ENCODE data around the gene HOXB9. TPM values are rescaled to one million over a fixed set of nuclear protein-coding genes. Genes with fewer than 3 reads are reported as not detected.

Gene HOXB9
- polyA plus RNA-seq, 3 donors, result not detected

DNA sequence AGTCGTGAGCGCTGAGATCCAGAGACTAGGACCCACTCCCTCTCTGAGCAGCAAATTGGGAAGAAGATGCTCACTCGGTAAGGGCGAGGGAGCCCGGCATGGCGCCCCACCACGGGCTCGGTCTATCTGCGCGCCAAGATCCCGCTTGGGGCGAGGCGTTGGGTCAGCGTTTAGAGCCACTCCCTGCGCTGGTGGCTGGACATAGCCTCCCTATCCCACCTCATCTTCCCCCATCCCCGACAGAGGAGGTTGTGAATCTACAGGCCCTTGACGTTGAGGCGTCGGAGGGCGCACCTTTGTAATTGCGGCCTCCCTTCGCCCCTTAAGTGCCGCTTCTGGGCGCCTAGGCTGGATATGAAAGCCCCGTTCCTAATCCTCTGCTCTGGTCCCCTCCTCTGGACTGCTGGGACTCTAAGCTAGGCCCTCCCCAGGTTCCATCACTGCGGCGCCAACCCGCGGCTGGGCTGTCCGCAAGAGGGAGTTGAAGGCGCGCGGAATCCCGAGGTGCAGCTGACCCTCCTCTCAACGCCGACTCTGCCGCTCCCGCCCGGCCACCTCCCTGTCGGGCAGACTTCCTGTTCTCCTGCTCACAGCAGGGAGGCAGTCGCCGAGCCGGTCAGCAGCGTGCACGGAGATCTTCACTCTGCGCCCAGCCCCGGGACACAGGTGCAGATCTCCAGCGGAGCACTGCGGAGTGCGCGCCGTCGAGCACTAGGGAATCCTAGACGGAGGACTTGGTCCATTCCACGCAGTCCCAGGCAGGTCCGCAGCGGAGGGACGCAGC is 16.1 kb upstream of the HOXB9 start:
- H3K36me3 Mint-ChIP-seq, result peaks cover 0 to 4% of the 10 kb centered on the region in 2 donors
- Histone ChIP-seq H3K27me3 (ENCODE audit: control insufficient read depth in 2 of 2, insufficient read depth in 2 of 2, low read length in 2 of 2) (peaks cover 90 to 100% of the 10 kb centered on the region in 2 donors), H3K79me2 (ENCODE audit: insufficient read depth, low read length) (no peaks in the 10 kb centered on the region), H3K4me3 (replicated peaks in 1 of 3; ENCODE audit: low read depth in 2 of 3, low read length in 3 of 3) (no peak overlapping the region), H3K9me3 (replicated peaks in 1 of 2; ENCODE audit: control insufficient read depth in 1 of 2, insufficient read depth in 1 of 2, low read length in 2 of 2) (peaks cover 0 to 21% of the 10 kb centered on the region in 2 donors), H2AFZ (ENCODE audit: insufficient read depth, low read depth, low read length, poor library complexity, severe bottlenecking) (no peak overlapping the region), H3K36me3 (replicated peaks in 1 of 2; ENCODE audit: control insufficient read depth in 1 of 2, insufficient read depth in 2 of 2, low read length in 2 of 2) (no peaks in the 10 kb centered on the region), H3K4me2 (replicated peaks; ENCODE audit: extremely low read depth, low read length, poor library complexity, severe bottlenecking) (no peak overlapping the region), H3K9ac (ENCODE audit: insufficient read depth, low read length, poor library complexity, severe bottlenecking) (no peak overlapping the region), H3K27ac (ENCODE audit: low read depth in 1 of 2, low read length in 2 of 2) (no peak overlapping the region), H4K20me1 (ENCODE audit: insufficient read depth, low read length) (no peaks in the 10 kb centered on the region), H3K4me1 (ENCODE audit: control insufficient read depth in 1 of 2, insufficient read depth in 2 of 2, low read length in 2 of 2) (peaks cover 2 to 12% of the 10 kb centered on the region in 2 donors)
- H3K27ac Mint-ChIP-seq, result no peak overlapping the region
- WGBS (ENCODE audit: insufficient coverage), result 12% methylated on average over 58 of the region's 58 CpGs
- H3K9me3 Mint-ChIP-seq, result peaks cover 0 to 30% (median 3%) of the 10 kb centered on the region in 7 donors
- TF ChIP-seq, protein P1, sequence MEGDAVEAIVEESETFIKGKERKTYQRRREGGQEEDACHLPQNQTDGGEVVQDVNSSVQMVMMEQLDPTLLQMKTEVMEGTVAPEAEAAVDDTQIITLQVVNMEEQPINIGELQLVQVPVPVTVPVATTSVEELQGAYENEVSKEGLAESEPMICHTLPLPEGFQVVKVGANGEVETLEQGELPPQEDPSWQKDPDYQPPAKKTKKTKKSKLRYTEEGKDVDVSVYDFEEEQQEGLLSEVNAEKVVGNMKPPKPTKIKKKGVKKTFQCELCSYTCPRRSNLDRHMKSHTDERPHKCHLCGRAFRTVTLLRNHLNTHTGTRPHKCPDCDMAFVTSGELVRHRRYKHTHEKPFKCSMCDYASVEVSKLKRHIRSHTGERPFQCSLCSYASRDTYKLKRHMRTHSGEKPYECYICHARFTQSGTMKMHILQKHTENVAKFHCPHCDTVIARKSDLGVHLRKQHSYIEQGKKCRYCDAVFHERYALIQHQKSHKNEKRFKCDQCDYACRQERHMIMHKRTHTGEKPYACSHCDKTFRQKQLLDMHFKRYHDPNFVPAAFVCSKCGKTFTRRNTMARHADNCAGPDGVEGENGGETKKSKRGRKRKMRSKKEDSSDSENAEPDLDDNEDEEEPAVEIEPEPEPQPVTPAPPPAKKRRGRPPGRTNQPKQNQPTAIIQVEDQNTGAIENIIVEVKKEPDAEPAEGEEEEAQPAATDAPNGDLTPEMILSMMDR (IDR thresholded peaks at IDR 0.05), result no peak
- H3K27me3 Mint-ChIP-seq (ENCODE audit: low read depth in 3 of 3), result peaks cover 91 to 99% (median 94%) of the 10 kb centered on the region in 3 donors
- peaks cover 10% of the 10 kb centered on the region for H3K4me1 Mint-ChIP-seq
- peak overlapping the region in 1 of 2 donors; percentile 76 for H3K4me3 Mint-ChIP-seq
- no peak for DNase-seq
- intact Hi-C loops (cut with micrococcal nuclease), result no loop called here

DNA sequence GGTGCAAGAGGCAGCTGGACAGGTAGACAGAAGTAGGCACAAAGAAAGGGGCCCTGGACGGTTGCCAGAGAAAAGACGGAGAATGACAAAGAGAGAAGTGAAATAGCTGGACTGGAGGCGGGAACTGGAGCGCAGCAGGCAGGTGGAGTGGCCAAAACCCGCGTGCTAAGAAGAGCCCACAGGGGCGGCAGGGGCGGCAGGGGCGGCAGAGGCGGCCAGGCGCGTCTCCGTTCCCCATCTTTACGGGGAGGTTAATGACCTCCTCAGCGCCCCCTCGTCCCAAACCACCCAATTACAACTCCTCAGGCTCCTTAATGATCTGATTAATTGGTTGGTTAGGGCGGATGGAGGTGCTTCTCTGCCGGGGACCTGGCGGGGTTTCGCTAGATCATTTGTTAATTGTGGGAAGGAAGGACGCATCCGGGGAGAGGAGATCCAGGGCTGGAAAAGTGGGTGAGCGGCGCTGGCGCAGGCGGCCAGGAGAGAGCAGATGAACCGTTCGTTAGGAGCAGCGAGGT is 15.4 kb upstream of the HOXB9 start:
- Histone ChIP-seq H3K79me2 (ENCODE audit: insufficient read depth, low read length) (no peaks in the 10 kb centered on the region), H3K36me3 (replicated peaks in 1 of 2; ENCODE audit: control insufficient read depth in 1 of 2, insufficient read depth in 2 of 2, low read length in 2 of 2) (no peaks in the 10 kb centered on the region), H4K20me1 (ENCODE audit: insufficient read depth, low read length) (no peaks in the 10 kb centered on the region), H3K4me1 (ENCODE audit: control insufficient read depth in 1 of 2, insufficient read depth in 2 of 2, low read length in 2 of 2) (peaks cover 0 to 6% of the 10 kb centered on the region in 2 donors), H3K27me3 (ENCODE audit: control insufficient read depth in 2 of 2, insufficient read depth in 2 of 2, low read length in 2 of 2) (peaks cover 93 to 100% of the 10 kb centered on the region in 2 donors), H3K4me2 (replicated peaks; ENCODE audit: extremely low read depth, low read length, poor library complexity, severe bottlenecking) (no peak overlapping the region), H2AFZ (ENCODE audit: insufficient read depth, low read depth, low read length, poor library complexity, severe bottlenecking) (no peak overlapping the region), H3K4me3 (replicated peaks in 1 of 3; ENCODE audit: low read depth in 2 of 3, low read length in 3 of 3) (no peak overlapping the region), H3K9me3 (replicated peaks in 1 of 2; ENCODE audit: control insufficient read depth in 1 of 2, insufficient read depth in 1 of 2, low read length in 2 of 2) (peaks cover 0 to 21% of the 10 kb centered on the region in 2 donors), H3K27ac (ENCODE audit: low read depth in 1 of 2, low read length in 2 of 2) (no peak overlapping the region), H3K9ac (ENCODE audit: insufficient read depth, low read length, poor library complexity, severe bottlenecking) (no peak overlapping the region)
- DNase-seq, result no peak
- TF ChIP-seq, protein P1 (IDR thresholded peaks at IDR 0.05), result no peak
- H3K9me3 Mint-ChIP-seq, result peaks cover 0 to 28% (median 3%) of the 10 kb centered on the region in 7 donors
- intact Hi-C loops (cut with micrococcal nuclease), result no loop called here
- 16% methylated on average over 19 of the region's 29 CpGs for WGBS (ENCODE audit: insufficient coverage)
- peaks cover 94 to 99% (median 96%) of the 10 kb centered on the region in 3 donors for H3K27me3 Mint-ChIP-seq (ENCODE audit: low read depth in 3 of 3)
- H3K4me3 Mint-ChIP-seq, result peak overlapping the region in 1 of 2 donors; percentile 76
- peaks cover 0 to 3% of the 10 kb centered on the region in 2 donors for H3K36me3 Mint-ChIP-seq
- H3K4me1 Mint-ChIP-seq, result peaks cover 8% of the 10 kb centered on the region
- H3K27ac Mint-ChIP-seq, result peak overlapping the region in 2 of 7 donors; percentile 22 to 39
